Kidney (tissue), 14 donors: ENCODE data around the gene ZNF326. TPM values are rescaled to one million over a fixed set of nuclear protein-coding genes. Genes with fewer than 3 reads are reported as not detected.

Experiments
- DNase-seq, 5 donors: peaks; one replicate each; pipeline ENCODE4 v3.0.0-alpha.2; 2013 to 2020
- FAIRE-seq: peaks from 2 replicates; lab custom pipeline; 2012; peaks lifted over from hg19 to GRCh38; lab: Jason Lieb, UNC
- H3K27ac ChIP-seq, 2 donors: one replicate each; pipeline ENCODE4 v1.7.0; 2013; ENCODE audit warnings: low read depth in 2 of 2, low read length in 2 of 2, inconsistent platforms in 1 of 2
- H3K27me3 ChIP-seq: one replicate; pipeline ENCODE4 v1.7.1; 2013; ENCODE audit warnings: low read length, inconsistent platforms; ENCODE audit not compliant: control insufficient read depth, insufficient read depth
- H3K36me3 ChIP-seq, 3 donors: one replicate each; pipeline versions ENCODE4 v1.7.0 to v1.7.1; 2013; ENCODE audit warnings: low read length in 3 of 3, control low read depth in 1 of 3, inconsistent platforms in 1 of 3; ENCODE audit not compliant: insufficient read depth in 3 of 3, control insufficient read depth in 2 of 3
- H3K4me1 ChIP-seq, 3 donors: one replicate each; pipeline versions ENCODE4 v1.7.0 to v1.7.1; 2013; ENCODE audit warnings: low read length in 3 of 3, inconsistent platforms in 1 of 3, low read depth in 1 of 3; ENCODE audit not compliant: control insufficient read depth in 2 of 3, insufficient read depth in 2 of 3
- H3K4me3 ChIP-seq, 3 donors: one replicate each; pipeline versions ENCODE4 v1.7.0 to v1.8.1; 2013; ENCODE audit warnings: low read length in 3 of 3, control low read depth in 1 of 3, inconsistent platforms in 1 of 3
- H3K9ac ChIP-seq, 3 donors: one replicate each; pipeline versions ENCODE4 v1.7.0 to v1.7.1; 2013; ENCODE audit warnings: low read length in 3 of 3, control low read depth in 1 of 3, inconsistent platforms in 1 of 3
- H3K9me3 ChIP-seq, 3 donors: one replicate each; pipeline versions ENCODE4 v1.7.0 to v1.7.1; 2013; ENCODE audit warnings: low read length in 3 of 3, control low read depth in 1 of 3, inconsistent platforms in 1 of 3; ENCODE audit not compliant: control insufficient read depth in 2 of 3, insufficient read depth in 1 of 3
- intact Hi-C: fragments of 100-400 bp; cut with DNase I; formaldehyde crosslinking; loops from one replicate; pipeline ENCODE4 v1.11.1; 2022
- polyA plus RNA-seq: library from polyadenylated mRNA; stranded (reverse); fragments of 350-450 nt; fragmentation: Illumina TruSeq; extraction: RNeasy Lipid Tissue Mini Kit (QIAGEN cat#74804); gene quantifications from one replicate; pipeline ENCODE4 v1.2.3, GENCODE V29; 2014; ENCODE audit warnings: low read depth, low replicate concordance; ENCODE audit not compliant: insufficient read depth
- total RNA-seq: library from RNA; stranded (reverse); fragmentation: NEBNext Ultra II Directional; extraction: Animal tissue kit (Norgen Biotek cat#: 25700); gene quantifications from one replicate; pipeline ENCODE4 v1.2.1, GENCODE V29; 2021
- TF ChIP-seq, protein P1 (sequence below): IDR thresholded peaks from 3 replicates; pipeline ENCODE4 v1.5.1; 2012; ENCODE audit warnings: mild to moderate bottlenecking, moderate library complexity, borderline replicate concordance; ENCODE audit not compliant: insufficient read depth; ENCODE audit errors: extremely low read depth
- donor health status: control.
- donor health status: control.
- donor health status: control.
- donor health status: control.
- donor health status: control.
- donor health status: DM: yes; HTN: yes; CAD: no.
- donor health status: Normal renal cell carcinoma (clear cell type).

Gene ZNF326
- total and polyA plus RNA-seq, 2 donors from 2014 or later: 10.6 to 25.6 TPM

GRCh38 chr1:90074566-90074965, 79.7 kb downstream of the ZNF326 start:
- DNase-seq: peak in 1 of 5 donors; percentile 2

DNA sequence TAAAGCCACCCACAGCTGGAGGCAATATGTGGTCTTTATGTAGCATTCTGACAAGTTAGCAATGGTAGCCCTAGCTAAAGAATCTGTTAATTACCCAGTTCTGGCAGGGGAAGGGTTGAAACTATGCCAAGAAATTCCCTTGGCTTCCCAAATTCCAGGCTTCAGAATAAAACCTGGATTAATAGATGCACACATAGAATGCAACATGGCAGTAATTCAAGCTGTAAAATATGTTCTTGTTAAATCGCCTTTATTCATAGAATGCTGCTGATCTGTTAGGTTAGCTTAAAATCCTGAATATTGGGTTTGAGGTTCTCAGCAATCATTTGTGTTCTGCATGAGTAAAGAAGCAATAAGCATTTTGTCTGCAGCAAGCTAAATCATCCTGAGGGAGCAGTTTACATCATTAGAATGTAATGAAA, 80.1 kb downstream of the ZNF326 start:
- H3K27me3 ChIP-seq: no peaks in the 10 kb centered on the region
- no peak overlapping the region for H3K4me3 ChIP-seq
- H3K36me3 ChIP-seq: no peaks in the 10 kb centered on the region
- DNase-seq (peak in 2 of 5 donors; percentile 10 to 12), FAIRE-seq (no peak)
- TF ChIP-seq, protein P1, sequence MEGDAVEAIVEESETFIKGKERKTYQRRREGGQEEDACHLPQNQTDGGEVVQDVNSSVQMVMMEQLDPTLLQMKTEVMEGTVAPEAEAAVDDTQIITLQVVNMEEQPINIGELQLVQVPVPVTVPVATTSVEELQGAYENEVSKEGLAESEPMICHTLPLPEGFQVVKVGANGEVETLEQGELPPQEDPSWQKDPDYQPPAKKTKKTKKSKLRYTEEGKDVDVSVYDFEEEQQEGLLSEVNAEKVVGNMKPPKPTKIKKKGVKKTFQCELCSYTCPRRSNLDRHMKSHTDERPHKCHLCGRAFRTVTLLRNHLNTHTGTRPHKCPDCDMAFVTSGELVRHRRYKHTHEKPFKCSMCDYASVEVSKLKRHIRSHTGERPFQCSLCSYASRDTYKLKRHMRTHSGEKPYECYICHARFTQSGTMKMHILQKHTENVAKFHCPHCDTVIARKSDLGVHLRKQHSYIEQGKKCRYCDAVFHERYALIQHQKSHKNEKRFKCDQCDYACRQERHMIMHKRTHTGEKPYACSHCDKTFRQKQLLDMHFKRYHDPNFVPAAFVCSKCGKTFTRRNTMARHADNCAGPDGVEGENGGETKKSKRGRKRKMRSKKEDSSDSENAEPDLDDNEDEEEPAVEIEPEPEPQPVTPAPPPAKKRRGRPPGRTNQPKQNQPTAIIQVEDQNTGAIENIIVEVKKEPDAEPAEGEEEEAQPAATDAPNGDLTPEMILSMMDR: no peak
- no peaks in the 10 kb centered on the region for H3K9me3 ChIP-seq
- no peak overlapping the region for H3K27ac ChIP-seq
- H3K9ac ChIP-seq: no peak overlapping the region
- H3K4me1 ChIP-seq: no peaks in the 10 kb centered on the region
- intact Hi-C loops: no loop called here

More at GRCh38 chr1:90074566-90074965, 79.7 kb downstream of the ZNF326 start:
- no peaks in the 10 kb centered on the region for H3K4me1 ChIP-seq
- H3K36me3 ChIP-seq: no peaks in the 10 kb centered on the region
- TF ChIP-seq, protein P1: no peak
- no peak overlapping the region for H3K27ac ChIP-seq
- no peak overlapping the region for H3K4me3 ChIP-seq
- no peaks in the 10 kb centered on the region for H3K9me3 ChIP-seq
- no peaks in the 10 kb centered on the region for H3K27me3 ChIP-seq
- intact Hi-C loops: no loop called here
- FAIRE-seq: no peak
- H3K9ac ChIP-seq: no peak overlapping the region

DNA sequence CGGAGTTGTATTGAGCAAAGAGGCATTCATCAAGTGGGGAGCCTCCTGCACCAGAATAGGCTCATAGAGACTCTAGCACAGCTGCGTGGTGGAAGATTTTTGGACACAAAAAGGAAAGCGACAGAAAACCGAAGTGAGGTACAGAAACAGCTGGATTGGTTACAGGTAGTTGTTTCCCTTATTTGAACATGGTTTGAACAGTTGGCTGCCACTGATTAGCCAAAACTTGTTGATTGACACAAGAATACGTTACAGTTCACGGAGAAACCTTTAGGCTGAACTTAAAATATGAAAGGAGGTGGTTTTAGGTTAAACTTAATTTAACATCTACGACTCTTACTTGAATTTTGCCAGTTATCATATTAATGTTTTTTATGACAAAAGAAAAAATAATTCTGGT, 89.1 kb downstream of the ZNF326 start:
- intact Hi-C loops: no loop called here
- Histone ChIP-seq H3K36me3 (no peaks in the 10 kb centered on the region), H3K27ac (no peak overlapping the region), H3K27me3 (no peaks in the 10 kb centered on the region), H3K4me3 (no peak overlapping the region), H3K9ac (no peak overlapping the region), H3K9me3 (no peaks in the 10 kb centered on the region), H3K4me1 (no peaks in the 10 kb centered on the region)
- FAIRE-seq: no peak
- TF ChIP-seq, protein P1: no peak
- no peak for DNase-seq

Other genes with a start within 250 kb of the ZNF326 start
- 36.6 TPM for gene LRRC8D, start 174.1 kb upstream of the ZNF326 start, total RNA-seq
- 16.3 TPM for gene LRRC8D, start 174.1 kb upstream of the ZNF326 start, polyA plus RNA-seq